Thymus (tissue), 11 donors: Measurements from ENCODE around the gene AGPAT4. TPM values are rescaled to one million over a fixed set of nuclear protein-coding genes. Genes with fewer than 3 reads are reported as not detected.

Experiments used
- DNase-seq, 9 donors: peaks; one replicate each; pipeline ENCODE4 v3.0.0-alpha.2; 2013; ENCODE audit warnings: low spot score in 9 of 9, low read depth in 6 of 9, missing footprints in 1 of 9
- H3K27ac ChIP-seq, 2 donors: one replicate each; pipeline ENCODE4 v1.5.1; 2013; ENCODE audit warnings: control low read depth in 1 of 2, low read depth in 1 of 2, low read length in 1 of 2, mild to moderate bottlenecking in 1 of 2, moderate library complexity in 1 of 2
- H3K27me3 ChIP-seq, 2 donors: one replicate each; pipeline ENCODE4 v1.5.1; 2013; ENCODE audit warnings: low read length in 1 of 2; ENCODE audit not compliant: control insufficient read depth in 2 of 2, insufficient read depth in 1 of 2
- H3K36me3 ChIP-seq, 2 donors: one replicate each; pipeline ENCODE4 v1.5.1; 2013; ENCODE audit warnings: low read length in 1 of 2, mild to moderate bottlenecking in 1 of 2, moderate library complexity in 1 of 2; ENCODE audit not compliant: control insufficient read depth in 2 of 2, insufficient read depth in 2 of 2
- H3K4me1 ChIP-seq, 2 donors: one replicate each; pipeline ENCODE4 v1.5.1; 2013; ENCODE audit warnings: low read length in 2 of 2; ENCODE audit not compliant: control insufficient read depth in 2 of 2, insufficient read depth in 2 of 2
- H3K4me3 ChIP-seq, 2 donors: one replicate each; pipeline ENCODE4 v1.5.1; 2013; ENCODE audit warnings: low read length in 2 of 2, control low read depth in 1 of 2, mild to moderate bottlenecking in 1 of 2
- H3K9me3 ChIP-seq, 2 donors: one replicate each; pipeline ENCODE4 v1.5.1; 2013; ENCODE audit warnings: low read length in 1 of 2, mild to moderate bottlenecking in 1 of 2; ENCODE audit not compliant: control insufficient read depth in 2 of 2, insufficient read depth in 1 of 2
- WGBS: extraction: QIAGEN DNeasy Blood & Tissue Kit; methylation state at CpG from one replicate; pipeline ENCODE4 v1.1.7; 2013; 5-methylcytosine and 5-hydroxymethylcytosine counted together
- polyA plus RNA-seq: library from polyadenylated mRNA; stranded (reverse); fragments of 200-250 nt; gene quantifications from one replicate; pipeline ENCODE4 v1.2.3, GENCODE V29; 2013
- total RNA-seq: library from RNA; stranded (reverse); fragments of 120-200 nt; gene quantifications from one replicate; pipeline ENCODE4 v1.2.4, GENCODE V29; 2013
- donor health status: healthy.

Gene AGPAT4
- total and polyA plus RNA-seq, 2 donors = 2.7 to 2.9 TPM

- no peak for DNase-seq
- H3K36me3 ChIP-seq = no peaks in the 10 kb centered on the region
- H3K4me3 ChIP-seq = no peak overlapping the region
- H3K27me3 ChIP-seq = no peaks in the 10 kb centered on the region
- H3K4me1 ChIP-seq = peaks cover 0 to 3% of the 10 kb centered on the region in 2 donors
- no peak overlapping the region for H3K27ac ChIP-seq
- H3K9me3 ChIP-seq = no peaks in the 10 kb centered on the region
- 94% methylated on average over 5 of the region's 5 CpGs for WGBS
Observed at GRCh38 chr6:161238500-161238899, 35.4 kb downstream of the AGPAT4 start.

GRCh38 chr6:161238081-161238480 lies 35.8 kb downstream of the AGPAT4 start:
- Histone ChIP-seq H3K27ac (no peak overlapping the region), H3K27me3 (no peaks in the 10 kb centered on the region), H3K9me3 (no peaks in the 10 kb centered on the region), H3K4me3 (no peak overlapping the region), H3K36me3 (no peaks in the 10 kb centered on the region), H3K4me1 (peaks cover 0 to 1% of the 10 kb centered on the region in 2 donors)
- WGBS = 94% methylated on average over 6 of the region's 6 CpGs
- no peak for DNase-seq

GRCh38 chr6:161237176-161237575 lies 36.7 kb downstream of the AGPAT4 start:
- Histone ChIP-seq H3K4me1 (no peaks in the 10 kb centered on the region), H3K4me3 (no peak overlapping the region), H3K36me3 (no peaks in the 10 kb centered on the region), H3K27ac (no peak overlapping the region), H3K27me3 (no peaks in the 10 kb centered on the region), H3K9me3 (no peaks in the 10 kb centered on the region)
- DNase-seq = no peak
- WGBS = 100% methylated on average over 1 of the region's 1 CpG

- Histone ChIP-seq H3K36me3 (no peaks in the 10 kb centered on the region), H3K27me3 (no peaks in the 10 kb centered on the region), H3K4me3 (no peak overlapping the region), H3K4me1 (no peaks in the 10 kb centered on the region), H3K9me3 (no peaks in the 10 kb centered on the region), H3K27ac (no peak overlapping the region)
- no peak for DNase-seq
- WGBS = 72% methylated on average over 15 of the region's 15 CpGs
Observed at GRCh38 chr6:161235776-161236633, 37.9 kb downstream of the AGPAT4 start.

GRCh38 chr6:161233986-161234661 lies 39.7 kb downstream of the AGPAT4 start:
- Histone ChIP-seq H3K9me3 (no peaks in the 10 kb centered on the region), H3K4me1 (no peaks in the 10 kb centered on the region), H3K36me3 (no peaks in the 10 kb centered on the region), H3K27me3 (no peaks in the 10 kb centered on the region), H3K4me3 (no peak overlapping the region), H3K27ac (no peak overlapping the region)
- WGBS = 97% methylated on average over 10 of the region's 10 CpGs
- DNase-seq = no peak

GRCh38 chr6:161232467-161232866 lies 41.4 kb downstream of the AGPAT4 start:
- WGBS = 97% methylated on average over 11 of the region's 11 CpGs
- Histone ChIP-seq H3K36me3 (no peaks in the 10 kb centered on the region), H3K27me3 (no peaks in the 10 kb centered on the region), H3K4me1 (peaks cover 0 to 4% of the 10 kb centered on the region in 2 donors), H3K4me3 (no peak overlapping the region), H3K27ac (no peak overlapping the region), H3K9me3 (no peaks in the 10 kb centered on the region)
- DNase-seq = no peak

GRCh38 chr6:161232010-161232409 lies 41.9 kb downstream of the AGPAT4 start:
- Histone ChIP-seq H3K4me1 (peaks cover 0 to 4% of the 10 kb centered on the region in 2 donors), H3K4me3 (no peak overlapping the region), H3K27me3 (no peaks in the 10 kb centered on the region), H3K27ac (no peak overlapping the region), H3K36me3 (no peaks in the 10 kb centered on the region), H3K9me3 (no peaks in the 10 kb centered on the region)
- 90% methylated on average over 9 of the region's 9 CpGs for WGBS
- DNase-seq = no peak

GRCh38 chr6:161230339-161230738 lies 43.5 kb downstream of the AGPAT4 start:
- H3K36me3 ChIP-seq = no peaks in the 10 kb centered on the region
- H3K4me3 ChIP-seq = no peak overlapping the region
- no peaks in the 10 kb centered on the region for H3K9me3 ChIP-seq
- peaks cover 0 to 17% of the 10 kb centered on the region in 2 donors for H3K4me1 ChIP-seq
- no peak overlapping the region for H3K27ac ChIP-seq
- DNase-seq = no peak
- 95% methylated on average over 2 of the region's 2 CpGs for WGBS
- no peaks in the 10 kb centered on the region for H3K27me3 ChIP-seq

GRCh38 chr6:161228921-161229591 lies 44.8 kb downstream of the AGPAT4 start:
- Histone ChIP-seq H3K4me1 (peaks cover 0 to 17% of the 10 kb centered on the region in 2 donors), H3K27me3 (no peaks in the 10 kb centered on the region), H3K9me3 (no peaks in the 10 kb centered on the region), H3K27ac (no peak overlapping the region), H3K36me3 (no peaks in the 10 kb centered on the region), H3K4me3 (no peak overlapping the region)
- DNase-seq = no peak
- WGBS = 88% methylated on average over 7 of the region's 7 CpGs
